ENCODE measurements around the gene POP4. TPM values are rescaled to one million over a fixed set of nuclear protein-coding genes. Genes with fewer than 3 reads are reported as not detected.

The POP4 gene
- total RNA-seq, 1 experiment from 2014 or later: 60.3 TPM

- no peak overlapping the region for H3K4me3 Mint-ChIP-seq (ENCODE audit: unreplicated experiment)
- no peak for TF ChIP-seq CTCF (IDR thresholded peaks at IDR 0.05; ENCODE audit: unreplicated experiment)
- H3K4me1 Mint-ChIP-seq (ENCODE audit: insufficient read depth, unreplicated experiment): no peaks in the 10 kb centered on the region
- no peaks in the 10 kb centered on the region for H3K27me3 Mint-ChIP-seq (ENCODE audit: insufficient read depth, unreplicated experiment)
- intact Hi-C loops (cut with micrococcal nuclease): loop anchor here (10.0 kb wide), 1 partner anchor 1043 kb away; no protein-coding TSS in a partner anchor
- BruUV-seq (replicated peaks): no TSS peak
- H3K36me3 Mint-ChIP-seq (ENCODE audit: insufficient read depth, unreplicated experiment): peaks cover 55% of the 10 kb centered on the region
- DNase-seq (ENCODE audit: unreplicated experiment): no peak
- H3K9me3 Mint-ChIP-seq (ENCODE audit: unreplicated experiment): no peaks in the 10 kb centered on the region
- ChIA-PET POLR2A (interaction anchor here (7.2 kb wide), 1 partner anchor 103 kb away, joined by 126 read pairs; the partner anchor contains the start of gene C19orf12), CTCF (interaction anchor here (1.1 to 12.7 kb wide), 10 partner anchors 13 to 115 kb away, joined by 3 to 398 read pairs (median 14); partner anchors contain the start of gene C19orf12)
- no peak overlapping the region for H3K27ac Mint-ChIP-seq (ENCODE audit: low read depth, unreplicated experiment)
Measured at GRCh38 chr19:29612121-29612520, 6.0 kb downstream of the POP4 start.

GRCh38 chr19:29612801-29613595, 6.9 kb downstream of the POP4 start:
- H3K36me3 Mint-ChIP-seq (ENCODE audit: insufficient read depth, unreplicated experiment): peaks cover 55% of the 10 kb centered on the region
- no peaks in the 10 kb centered on the region for H3K27me3 Mint-ChIP-seq (ENCODE audit: insufficient read depth, unreplicated experiment)
- no peak overlapping the region for H3K4me3 Mint-ChIP-seq (ENCODE audit: unreplicated experiment)
- POLR2A ChIA-PET: no interaction called here
- no peak for DNase-seq (ENCODE audit: unreplicated experiment)
- no peak overlapping the region for H3K27ac Mint-ChIP-seq (ENCODE audit: low read depth, unreplicated experiment)
- intact Hi-C loops (cut with micrococcal nuclease): loop anchor here (10.0 kb wide), 1 partner anchor 1042 kb away; no protein-coding TSS in a partner anchor
- CTCF ChIA-PET: interaction anchor here (7.2 to 12.7 kb wide), 2 partner anchors 12 to 102 kb away, joined by 104 to 398 read pairs; partner anchors contain the start of gene C19orf12
- H3K9me3 Mint-ChIP-seq (ENCODE audit: unreplicated experiment): no peaks in the 10 kb centered on the region
- no peaks in the 10 kb centered on the region for H3K4me1 Mint-ChIP-seq (ENCODE audit: insufficient read depth, unreplicated experiment)
- BruUV-seq (replicated peaks): no TSS peak
- TF ChIP-seq CTCF (IDR thresholded peaks at IDR 0.05; ENCODE audit: unreplicated experiment): no peak

- BruUV-seq (replicated peaks): no TSS peak
- H3K36me3 Mint-ChIP-seq (ENCODE audit: insufficient read depth, unreplicated experiment): peaks cover 46% of the 10 kb centered on the region
- H3K4me3 Mint-ChIP-seq (ENCODE audit: unreplicated experiment): no peak overlapping the region
- no peaks in the 10 kb centered on the region for H3K4me1 Mint-ChIP-seq (ENCODE audit: insufficient read depth, unreplicated experiment)
- intact Hi-C loops (cut with micrococcal nuclease): loop anchor here (10.0 kb wide), 1 partner anchor 1041 kb away; no protein-coding TSS in a partner anchor
- H3K27ac Mint-ChIP-seq (ENCODE audit: low read depth, unreplicated experiment): no peak overlapping the region
- TF ChIP-seq CTCF (IDR thresholded peaks at IDR 0.05; ENCODE audit: unreplicated experiment): no peak
- no peaks in the 10 kb centered on the region for H3K27me3 Mint-ChIP-seq (ENCODE audit: insufficient read depth, unreplicated experiment)
- no peaks in the 10 kb centered on the region for H3K9me3 Mint-ChIP-seq (ENCODE audit: unreplicated experiment)
- ChIA-PET POLR2A (interaction anchor here (0.6 to 1.2 kb wide), 3 partner anchors 8 to 102 kb away, joined by 3 read pairs; partner anchors contain the start of gene POP4), CTCF (interaction anchor here (0.7 to 12.7 kb wide), 4 partner anchors 48 to 1610 kb away, joined by 3 to 398 read pairs (median 3); partner anchors contain the start of gene C19orf12)
- DNase-seq (ENCODE audit: unreplicated experiment): no peak
Measured at GRCh38 chr19:29614046-29614445, 8.0 kb downstream of the POP4 start.

DNA sequence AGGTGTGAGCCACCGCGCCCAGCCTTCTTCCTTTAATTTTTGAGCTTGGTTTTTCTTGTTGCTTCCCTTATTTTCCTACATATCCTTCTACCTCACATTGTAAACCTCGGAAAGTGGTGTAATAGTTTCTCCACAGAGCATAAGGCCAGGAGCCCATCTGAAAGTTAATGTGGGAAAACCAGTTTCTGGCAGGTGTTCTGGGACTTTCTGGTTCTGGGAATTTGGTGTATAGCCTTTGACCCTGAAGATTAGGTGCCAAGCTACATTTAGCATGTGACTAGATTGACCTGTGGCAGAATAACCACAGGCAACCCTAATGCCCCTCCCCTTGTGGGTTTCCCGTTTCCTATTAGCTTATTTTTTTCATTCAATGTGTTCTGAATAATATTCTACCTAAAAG, 8.7 kb downstream of the POP4 start:
- Mint-ChIP-seq H3K27me3 (ENCODE audit: insufficient read depth, unreplicated experiment) (peaks cover under 1% of the 10 kb centered on the region), H3K27ac (ENCODE audit: low read depth, unreplicated experiment) (no peak overlapping the region), H3K36me3 (ENCODE audit: insufficient read depth, unreplicated experiment) (peaks cover 43% of the 10 kb centered on the region), H3K4me3 (ENCODE audit: unreplicated experiment) (no peak overlapping the region), H3K4me1 (ENCODE audit: insufficient read depth, unreplicated experiment) (no peaks in the 10 kb centered on the region), H3K9me3 (ENCODE audit: unreplicated experiment) (no peaks in the 10 kb centered on the region)
- no peak for DNase-seq (ENCODE audit: unreplicated experiment)
- CTCF ChIA-PET: interaction anchor here (0.6 to 12.7 kb wide), 4 partner anchors 47 to 258 kb away, joined by 3 to 398 read pairs (median 5); partner anchors contain the start of gene C19orf12
- BruUV-seq (replicated peaks): no TSS peak
- TF ChIP-seq CTCF (IDR thresholded peaks at IDR 0.05; ENCODE audit: unreplicated experiment): no peak
- POLR2A ChIA-PET: interaction anchor here (0.6 to 1.2 kb wide), 4 partner anchors 9 to 102 kb away, joined by 3 read pairs; partner anchors contain the start of gene POP4
- intact Hi-C loops (cut with micrococcal nuclease): loop anchor here (10.0 kb wide), 1 partner anchor 1040 kb away; no protein-coding TSS in a partner anchor
